NOMO-1 treated with dmso at 0.1 percent for 144 hours (cell line): ENCODE results near the gene HERC2.
"Not testable (repeated sequence)": the region's sequence is repeated elsewhere in the genome, so short reads cannot be mapped to it uniquely, and the experiment has no call there.

Experiments
- DNase-seq: peaks from one replicate; lab custom pipeline; 2025; ENCODE audit not compliant: unreplicated experiment; lab: John Stamatoyannopoulos, UW

The HERC2 gene

DNA sequence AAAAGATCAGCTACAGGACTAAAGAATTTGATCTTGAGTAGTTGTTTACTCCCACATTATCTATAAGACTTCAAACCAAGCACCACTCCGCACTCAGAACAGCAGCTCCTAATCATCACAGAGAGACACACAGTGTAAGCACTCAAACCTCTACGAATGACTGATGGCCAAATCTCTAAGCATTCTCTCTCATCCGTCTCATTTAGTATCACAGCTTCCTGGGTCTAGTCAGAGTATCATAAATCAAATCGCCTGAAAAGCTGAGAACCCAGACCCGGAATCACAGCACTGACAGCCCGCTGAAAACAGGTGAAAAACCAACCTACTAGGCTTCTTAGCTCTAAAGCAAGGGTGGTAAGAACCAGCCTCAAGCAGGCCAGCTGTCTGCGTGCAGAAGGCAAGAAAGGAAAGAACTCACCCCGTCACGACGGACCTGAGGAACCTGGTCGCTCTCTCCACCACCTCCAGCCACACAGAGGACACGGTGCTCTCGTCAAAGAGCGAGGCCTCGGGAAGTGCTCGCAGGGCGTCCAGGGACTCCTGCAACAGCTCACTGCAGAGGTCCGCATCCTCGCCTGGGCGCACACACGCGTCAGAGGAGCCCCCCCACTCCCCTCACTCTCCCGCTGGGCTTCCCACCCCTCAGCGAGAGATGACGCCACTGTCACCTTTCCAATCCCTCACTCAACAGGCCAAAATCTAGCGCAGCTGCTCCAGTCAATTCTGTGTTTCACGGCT lies 47.9 kb downstream of the HERC2 start:
- DNase-seq, result no peak

- DNase-seq, result no peak
Observed at GRCh38 chr15:28273468-28273867, 48.5 kb downstream of the HERC2 start.

DNA sequence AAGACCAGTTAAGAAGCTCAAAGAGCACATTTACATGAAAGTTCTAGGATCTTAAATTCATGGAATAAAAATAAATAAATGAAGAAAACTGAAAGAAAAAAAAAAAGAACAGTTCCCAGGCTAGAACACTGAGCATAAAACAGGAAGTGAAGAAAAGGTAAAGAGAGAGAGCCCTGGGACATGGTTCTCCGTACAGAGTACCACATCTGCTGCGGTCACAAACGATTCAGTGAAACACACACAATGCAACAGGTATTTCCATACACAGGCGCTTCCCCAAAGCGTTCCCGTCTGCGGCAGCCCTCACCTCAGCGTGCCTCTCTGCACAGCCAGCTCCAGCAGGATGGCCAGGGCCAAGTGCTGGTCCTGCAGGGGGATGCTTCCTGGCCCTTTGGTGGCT lies 49.4 kb downstream of the HERC2 start:
- DNase-seq, result no peak

DNA sequence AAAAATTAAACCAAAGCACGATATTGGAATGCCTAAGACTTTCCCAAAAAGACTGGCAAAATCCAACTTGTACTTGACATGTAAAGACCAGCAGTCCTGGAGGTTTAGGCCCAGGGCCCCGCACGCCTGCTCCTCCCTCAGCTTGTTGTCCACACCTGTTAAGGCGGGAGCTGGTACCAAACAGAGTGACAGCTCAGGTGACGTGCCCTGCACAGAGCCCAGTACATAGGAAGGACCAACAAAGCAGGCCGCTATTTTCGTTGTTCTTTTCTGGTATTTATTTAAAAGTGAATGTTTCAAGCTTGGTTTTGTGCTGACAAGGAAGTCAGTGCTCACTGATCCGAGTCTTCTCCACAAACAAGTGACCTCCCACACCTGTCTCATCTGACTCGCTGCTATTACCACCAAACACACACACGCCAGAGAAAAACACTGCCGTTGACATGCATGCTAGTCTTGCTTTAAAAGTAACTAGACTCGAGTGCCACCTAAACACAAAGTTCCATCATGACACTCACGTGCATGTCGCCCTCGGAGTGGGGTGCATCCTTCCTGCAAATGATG lies 50.2 kb downstream of the HERC2 start:
- DNase-seq, result no peak

DNA sequence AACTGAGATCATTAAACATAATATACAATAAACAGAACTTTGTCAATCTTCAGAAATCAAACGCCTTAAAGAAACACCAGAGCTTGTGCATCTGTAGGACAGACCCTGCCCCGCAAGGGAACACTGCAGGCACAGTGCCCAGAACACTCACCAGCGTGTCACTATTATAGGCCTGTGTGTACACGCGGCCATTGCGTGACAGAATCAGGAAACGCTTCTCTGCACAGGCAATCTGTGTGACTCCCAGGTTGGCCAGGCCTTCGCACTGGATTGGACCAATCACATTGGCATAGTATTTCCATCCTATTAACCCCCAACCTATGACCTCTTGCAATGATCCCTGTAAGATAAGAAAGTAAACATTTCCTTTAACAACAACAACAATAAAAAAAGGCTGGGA lies 52.9 kb downstream of the HERC2 start:
- DNase-seq, result no peak

GRCh38 chr15:28267727-28268126 lies 54.3 kb downstream of the HERC2 start:
- no peak for DNase-seq

- no peak for DNase-seq
Observed at GRCh38 chr15:28265334-28266019, 56.5 kb downstream of the HERC2 start.

DNA sequence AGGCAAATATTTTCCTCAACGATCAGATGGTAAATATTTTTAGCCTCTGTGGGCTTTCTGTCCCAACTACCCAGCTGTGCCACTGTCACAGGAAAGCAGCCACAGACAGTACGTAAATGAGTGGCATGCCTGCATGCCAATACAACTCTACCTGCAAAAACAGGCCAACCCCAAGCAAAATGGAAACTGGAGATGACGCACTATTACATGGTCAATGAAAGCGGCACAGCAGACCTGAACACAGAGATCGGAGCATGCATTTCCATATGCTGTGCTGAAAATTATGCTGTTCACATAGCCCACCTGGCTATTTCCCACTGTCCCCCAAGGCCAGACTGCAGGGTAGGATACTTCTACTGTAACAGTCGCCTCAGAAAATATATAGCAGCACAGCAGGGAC lies 57.8 kb downstream of the HERC2 start:
- DNase-seq, result no peak

DNA sequence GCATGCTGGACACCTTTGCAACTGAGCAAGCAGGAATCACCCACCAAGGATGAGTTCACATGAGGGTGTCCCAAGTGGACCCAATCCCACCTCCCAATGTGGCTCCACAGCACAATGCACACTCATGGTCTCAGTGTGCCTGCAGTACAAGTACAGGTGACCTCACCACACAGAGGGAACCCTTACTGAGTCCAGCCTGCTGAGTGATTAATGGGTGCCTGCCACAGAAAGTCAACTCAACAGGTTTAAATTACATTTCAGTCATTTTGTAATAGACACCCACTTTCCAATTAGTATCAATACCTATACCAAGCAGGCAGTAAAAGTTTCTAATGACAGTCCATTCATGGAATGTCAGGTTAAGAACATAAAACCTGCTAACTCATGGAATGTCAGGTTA lies 59.5 kb downstream of the HERC2 start:
- no peak for DNase-seq

GRCh38 chr15:28260722-28261121 lies 61.3 kb downstream of the HERC2 start:
- no peak for DNase-seq

DNA sequence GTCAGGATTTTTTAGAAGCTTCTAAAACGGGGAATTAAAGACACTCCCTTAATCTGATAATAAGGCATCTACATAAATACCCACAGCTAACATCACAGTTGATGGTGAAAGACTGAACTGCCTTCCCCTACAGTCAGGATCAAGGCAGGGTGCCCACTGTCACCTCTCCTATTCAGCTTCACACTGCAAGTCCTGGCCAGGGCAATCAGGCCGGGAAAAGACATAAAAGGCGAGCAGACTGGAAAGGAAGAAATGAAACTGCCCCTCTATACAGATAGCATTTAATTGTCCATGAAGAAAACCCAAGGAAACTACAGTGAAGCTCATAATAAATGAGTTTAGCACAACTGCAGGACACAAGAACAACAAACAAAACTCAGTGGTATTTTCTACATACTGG lies 61.7 kb downstream of the HERC2 start:
- no peak for DNase-seq

GRCh38 chr15:28255965-28256364 lies 66.0 kb downstream of the HERC2 start:
- no peak for DNase-seq

- no peak for DNase-seq
Observed at GRCh38 chr15:28252831-28253230, 69.1 kb downstream of the HERC2 start.

DNA sequence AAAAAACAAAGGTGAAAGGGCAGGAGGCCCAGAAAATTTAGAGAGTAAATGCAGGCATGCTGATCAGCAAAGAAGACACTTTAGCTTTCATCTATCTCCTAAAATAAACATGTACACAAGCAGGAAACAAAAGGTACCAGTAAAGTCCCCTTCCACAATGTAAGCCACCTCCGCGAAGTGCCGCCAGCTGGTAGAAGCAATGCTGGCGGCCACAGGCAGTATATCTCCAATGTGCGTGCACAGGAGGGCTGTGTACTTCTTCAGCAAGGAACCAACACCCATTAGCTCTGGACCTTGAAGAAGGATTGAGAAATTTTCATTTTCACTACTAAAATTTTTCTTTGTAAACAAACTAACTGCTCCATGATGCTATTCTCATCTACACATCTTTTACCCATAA lies 75.4 kb downstream of the HERC2 start:
- no peak for DNase-seq

GRCh38 chr15:28243901-28244300 lies 78.1 kb downstream of the HERC2 start:
- DNase-seq, result no peak

- DNase-seq, result no peak
Observed at GRCh38 chr15:28243399-28243798, 78.6 kb downstream of the HERC2 start.

GRCh38 chr15:28238296-28238695 lies 83.7 kb downstream of the HERC2 start:
- not testable (repeated sequence) for DNase-seq

GRCh38 chr15:28231743-28232142 lies 90.2 kb downstream of the HERC2 start:
- DNase-seq, result not testable (repeated sequence)

- DNase-seq, result not testable (repeated sequence)
Observed at GRCh38 chr15:28231336-28231735, 90.6 kb downstream of the HERC2 start.

DNA sequence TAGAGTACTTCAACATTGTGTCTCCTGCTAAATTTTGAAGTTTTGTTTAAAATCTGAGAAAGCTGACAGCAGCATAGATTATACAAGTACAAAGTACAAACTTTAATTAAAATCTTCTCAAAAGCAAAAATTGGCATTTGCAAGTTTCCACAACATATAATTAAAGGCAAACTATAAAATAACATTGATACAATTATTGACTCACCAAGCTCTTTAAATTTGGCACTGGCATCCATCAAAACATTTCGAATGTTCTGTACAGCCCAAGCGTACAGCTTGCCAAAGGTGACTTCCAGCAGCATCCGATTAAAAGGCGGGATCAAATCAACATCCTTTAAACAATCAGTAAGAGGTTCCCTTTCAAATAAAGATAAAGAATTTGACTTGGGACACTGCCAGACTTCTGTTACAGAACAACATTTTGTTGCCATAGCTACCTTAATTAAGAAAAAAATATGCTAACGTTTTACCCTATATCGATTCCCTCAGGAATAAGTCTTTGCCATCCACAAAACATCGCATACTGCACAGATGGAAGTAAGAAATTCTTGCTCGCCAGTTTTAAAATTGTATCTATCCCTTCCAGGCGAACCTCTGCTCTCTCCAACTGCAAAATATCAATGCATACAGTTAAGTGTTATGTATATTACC lies 92.9 kb downstream of the HERC2 start:
- DNase-seq, result not testable (repeated sequence)

DNA sequence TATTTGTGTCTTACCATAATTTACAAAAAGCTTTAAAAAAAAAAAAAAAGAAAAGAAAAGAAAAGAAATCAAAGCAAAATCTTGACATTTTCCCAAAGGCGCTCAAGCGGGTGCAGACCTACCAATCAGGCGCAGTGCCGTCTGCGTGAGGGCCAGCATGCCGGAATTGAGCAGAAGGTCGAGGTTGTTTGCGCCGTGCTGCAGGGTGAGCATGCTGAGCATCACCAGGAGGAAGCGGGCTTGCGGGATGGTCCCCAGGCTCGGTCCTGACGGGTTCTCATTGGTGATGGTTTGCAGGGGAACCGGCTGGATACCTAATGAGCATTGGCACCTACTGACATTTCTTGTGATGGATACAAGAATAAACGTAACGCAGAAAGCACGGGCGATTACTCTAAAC lies 93.9 kb downstream of the HERC2 start:
- no peak for DNase-seq

- DNase-seq, result not testable (repeated sequence)
Observed at GRCh38 chr15:28227303-28227702, 94.7 kb downstream of the HERC2 start.
